HCT116 (cell line): ENCODE results near the gene ADGRE1. TPM values are rescaled to one million over a fixed set of nuclear protein-coding genes. Genes with fewer than 3 reads are reported as not detected.

ENCODE experiments used
- ATAC-seq: fragments of 200-7000 bp; cut with Tn5 transposase; 2 replicates; pipeline ENCODE4 v1.9.1; 2020; ENCODE audit warnings: mild to moderate bottlenecking, moderate library complexity
- BruUV-seq: library from RNA; stranded (reverse); fragments of 400-500 nt; replicated peaks from 2 replicates; lab custom pipeline; 2021; lab: Mats Ljungman, UMichigan
- CTCF ChIA-PET: fragments of 300-600 bp; sonication (Branson Sonifier 250); formaldehyde crosslinking; loops from one replicate; lab custom pipeline; 2021; ENCODE audit warnings: antibody characterized with exemption; lab: Charles Lee
- POLR2A ChIA-PET: fragments of 300-600, 350-600 bp; sonication (Branson Sonifier 250); formaldehyde crosslinking; loops from one replicate; lab custom pipeline; 2021; ENCODE audit warnings: antibody characterized with exemption; lab: Charles Lee
- RAD21 ChIA-PET, 2 experiments: fragments of 300-600 bp; sonication (Branson Sonifier 250); formaldehyde crosslinking; loops; one replicate each; lab custom pipeline; 2023; ENCODE audit warnings: low total read pairs in 2 of 2; ENCODE audit not compliant: uncharacterized antibody in 2 of 2, unreplicated experiment in 2 of 2, low non-redundant PET in 1 of 2; lab: Charles Lee
- DNase-seq: peaks from one replicate; pipeline ENCODE4 v3.0.0-alpha.2; 2010; ENCODE audit warnings: low read depth, low spot score
- H2AFZ ChIP-seq: fragments of 200-600 bp; shearing (Covaris generic), sonication (generic); 2 replicates; pipeline ENCODE4 v1.6.1; 2017; ENCODE audit warnings: low read depth, mixed run types, mixed read lengths, antibody characterized with exemption, low read length; ENCODE audit not compliant: poor library complexity, severe bottlenecking
- H3K27ac ChIP-seq: 2 replicates; pipeline ENCODE4 v1.5.1; 2012; ENCODE audit warnings: low read depth, low read length
- H3K27me3 ChIP-seq: fragments of 200-600 bp; sonication (generic); 2 replicates; pipeline ENCODE4 v1.6.1; 2016; ENCODE audit warnings: mixed run types, low read length, mixed read lengths; ENCODE audit not compliant: insufficient read depth
- H3K36me3 ChIP-seq, 2 experiments: fragments of 200-500 bp in 1 of 2; fragments of 200-600 bp in 1 of 2; sonication (Bioruptor generic) in 1 of 2; sonication (generic) in 1 of 2; 2 replicates each; pipeline versions ENCODE4 v1.5.1 to v1.6.1; 2014 to 2016; ENCODE audit warnings: low read length in 2 of 2, inconsistent platforms in 1 of 2, mixed read lengths in 1 of 2, mixed run types in 1 of 2; ENCODE audit not compliant: insufficient read depth in 2 of 2, control insufficient read depth in 1 of 2
- H3K4me1 ChIP-seq, 2 experiments: fragments of 200-600 bp in 1 of 2; sonication (generic) in 1 of 2; 2 replicates each; pipeline versions ENCODE4 v1.5.1 to v1.6.1; 2012 to 2017; ENCODE audit warnings: low read length in 2 of 2, inconsistent platforms in 1 of 2, mild to moderate bottlenecking in 1 of 2, mixed read lengths in 1 of 2, mixed run types in 1 of 2, moderate library complexity in 1 of 2; ENCODE audit not compliant: insufficient read depth in 2 of 2, control insufficient read depth in 1 of 2
- H3K4me2 ChIP-seq: fragments of 200-600 bp; sonication (generic); 2 replicates; pipeline ENCODE4 v1.6.1; 2017; ENCODE audit warnings: mixed run types, low read length, mixed read lengths
- H3K4me3 ChIP-seq, 2 experiments: fragments of 200-600 bp in 1 of 2; sonication (generic) in 1 of 2; replicated peaks in 1 of 2; 2 replicates each; pipeline ENCODE4 v1.5.1; 2011 to 2016; ENCODE audit warnings: low read length in 2 of 2, control low read depth in 1 of 2, low read depth in 1 of 2, mild to moderate bottlenecking in 1 of 2, mixed read lengths in 1 of 2, mixed run types in 1 of 2
- H3K79me2 ChIP-seq: fragments of 200-600 bp; sonication (generic); 2 replicates; pipeline ENCODE4 v1.6.1; 2017; ENCODE audit warnings: mild to moderate bottlenecking, mixed run types, low read length, moderate library complexity, mixed read lengths; ENCODE audit not compliant: insufficient read depth
- H3K9ac ChIP-seq: fragments of 200-600 bp; sonication (generic); 2 replicates; pipeline ENCODE4 v1.6.1; 2016; ENCODE audit warnings: low read length, mixed read lengths
- H3K9me2 ChIP-seq: fragments of 200-600 bp; sonication (generic), shearing (Covaris generic); 2 replicates; pipeline ENCODE4 v1.6.1; 2017; ENCODE audit warnings: mixed run types, mild to moderate bottlenecking, moderate library complexity; ENCODE audit not compliant: insufficient read depth
- H3K9me3 ChIP-seq, 2 experiments: fragments of 200-500 bp in 1 of 2; fragments of 200-600 bp in 1 of 2; sonication (Bioruptor generic) in 1 of 2; sonication (generic) in 1 of 2; 2 replicates each; pipeline ENCODE4 v1.6.1; 2014 to 2017; ENCODE audit warnings: low read length in 2 of 2, mixed read lengths in 2 of 2, inconsistent platforms in 1 of 2, low read depth in 1 of 2, mild to moderate bottlenecking in 1 of 2, mixed run types in 1 of 2, moderate library complexity in 1 of 2; ENCODE audit not compliant: control insufficient read depth in 1 of 2, insufficient read depth in 1 of 2
- H4K20me1 ChIP-seq: fragments of 200-600 bp; sonication (generic), shearing (Covaris generic); 2 replicates; pipeline ENCODE4 v1.6.1; 2017; ENCODE audit warnings: mixed run types, mild to moderate bottlenecking, moderate library complexity; ENCODE audit not compliant: insufficient read depth
- ELF1 ChIP-seq: IDR thresholded peaks from 2 replicates; pipeline ENCODE4 v1.6.1; 2012; ENCODE audit warnings: low read depth, borderline replicate concordance
- RAD21 ChIP-seq: IDR thresholded peaks from 2 replicates; pipeline ENCODE4 v1.6.1; 2012; ENCODE audit warnings: low read depth, mild to moderate bottlenecking
- intact Hi-C: fragments of 100-400 bp; cut with micrococcal nuclease; formaldehyde crosslinking; loops from 2 replicates; pipeline ENCODE4 v1.10.0; 2022
- total RNA-seq: library from RNA; stranded (reverse); gene quantifications from one replicate; pipeline ENCODE4 v1.2.1, GENCODE V29; 2021; ENCODE audit not compliant: unreplicated experiment
- TF ChIP-seq, protein P1 (sequence below), 3 experiments: fragments of 200-600 bp in 1 of 3; sonication (generic) in 1 of 3; IDR thresholded peaks in 2 of 3; conservative IDR thresholded peaks in 1 of 3; 2 replicates each; pipeline ENCODE4 v1.5.1; 2012 to 2017; ENCODE audit warnings: low read depth in 2 of 3, low read length in 2 of 3, antibody characterized with exemption in 1 of 3, borderline replicate concordance in 1 of 3, control low read depth in 1 of 3, mild to moderate bottlenecking in 1 of 3, mixed read lengths in 1 of 3, mixed run types in 1 of 3, moderate library complexity in 1 of 3; ENCODE audit not compliant: insufficient read depth in 1 of 3

ADGRE1 gene
- total RNA-seq, 1 experiment from 2014 or later = not detected

DNA sequence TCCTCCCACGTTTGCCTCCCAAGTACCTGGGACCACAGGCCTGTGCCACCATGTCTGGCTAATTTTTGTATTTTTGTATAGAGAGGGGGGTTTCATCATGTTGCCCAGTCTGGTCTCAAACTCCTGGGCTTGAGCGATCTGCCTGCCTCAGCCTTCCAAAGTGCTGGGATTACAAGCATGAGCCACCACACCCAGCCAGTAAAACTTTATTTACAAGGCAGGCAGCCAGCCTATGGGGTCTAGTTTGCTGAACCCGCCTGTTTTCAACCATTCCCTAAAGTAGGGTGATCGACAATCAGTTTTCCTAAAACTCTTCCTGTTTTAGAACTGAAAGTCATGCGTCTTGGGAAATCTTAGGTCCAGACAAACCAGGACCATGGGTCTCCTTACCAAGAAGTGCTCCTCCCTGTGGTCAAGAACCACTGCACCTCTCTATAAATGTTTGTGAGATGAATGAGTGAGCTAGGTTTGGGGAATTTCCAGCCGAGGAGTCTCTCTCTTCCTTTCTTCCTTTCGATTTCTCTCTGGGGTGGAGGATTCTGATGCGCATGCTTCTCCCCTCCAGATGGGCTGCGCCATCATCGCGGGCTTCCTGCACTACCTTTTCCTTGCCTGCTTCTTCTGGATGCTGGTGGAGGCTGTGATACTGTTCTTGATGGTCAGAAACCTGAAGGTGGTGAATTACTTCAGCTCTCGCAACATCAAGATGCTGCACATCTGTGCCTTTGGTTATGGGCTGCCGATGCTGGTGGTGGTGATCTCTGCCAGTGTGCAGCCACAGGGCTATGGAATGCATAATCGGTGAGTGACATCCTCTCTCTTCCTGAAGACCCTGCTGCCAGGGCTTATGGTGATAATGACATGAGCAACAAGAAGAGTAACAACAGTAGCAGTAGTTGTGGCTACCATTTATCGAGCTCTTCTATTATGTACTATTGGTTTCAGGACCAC, 38.7 kb downstream of the ADGRE1 start:
- BruUV-seq = no TSS peak
- ATAC-seq = peak; percentile 63; the same call in 1 of the 2 replicates

More for the DNA sequence above, 38.7 kb downstream of the ADGRE1 start:
- TF ChIP-seq, protein P1, sequence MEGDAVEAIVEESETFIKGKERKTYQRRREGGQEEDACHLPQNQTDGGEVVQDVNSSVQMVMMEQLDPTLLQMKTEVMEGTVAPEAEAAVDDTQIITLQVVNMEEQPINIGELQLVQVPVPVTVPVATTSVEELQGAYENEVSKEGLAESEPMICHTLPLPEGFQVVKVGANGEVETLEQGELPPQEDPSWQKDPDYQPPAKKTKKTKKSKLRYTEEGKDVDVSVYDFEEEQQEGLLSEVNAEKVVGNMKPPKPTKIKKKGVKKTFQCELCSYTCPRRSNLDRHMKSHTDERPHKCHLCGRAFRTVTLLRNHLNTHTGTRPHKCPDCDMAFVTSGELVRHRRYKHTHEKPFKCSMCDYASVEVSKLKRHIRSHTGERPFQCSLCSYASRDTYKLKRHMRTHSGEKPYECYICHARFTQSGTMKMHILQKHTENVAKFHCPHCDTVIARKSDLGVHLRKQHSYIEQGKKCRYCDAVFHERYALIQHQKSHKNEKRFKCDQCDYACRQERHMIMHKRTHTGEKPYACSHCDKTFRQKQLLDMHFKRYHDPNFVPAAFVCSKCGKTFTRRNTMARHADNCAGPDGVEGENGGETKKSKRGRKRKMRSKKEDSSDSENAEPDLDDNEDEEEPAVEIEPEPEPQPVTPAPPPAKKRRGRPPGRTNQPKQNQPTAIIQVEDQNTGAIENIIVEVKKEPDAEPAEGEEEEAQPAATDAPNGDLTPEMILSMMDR (IDR thresholded peaks at IDR 0.05 in 2 of 3, conservative IDR thresholded peaks at IDR 0.05 in 1 of 3; ENCODE audit: borderline replicate concordance in 1 of 3, insufficient read depth in 1 of 3, low read depth in 2 of 3, low read length in 2 of 3) = peak in 2 of 3 experiments; percentile 46 to 62; a peak in 4 of 6 replicates
- TF ChIP-seq ELF1 = no peak
- TF ChIP-seq RAD21 = peak; percentile 23; the same call in 1 of the 2 replicates
- CTCF ChIA-PET = interaction anchor here (0.8 kb wide), 2 partner anchors 17 to 173 kb away, joined by 3 read pairs; no protein-coding TSS in a partner anchor
- Histone ChIP-seq H3K27me3 (no peaks in the 10 kb centered on the region), H2AFZ (peak overlapping the region; percentile 32), H3K9me2 (no peaks in the 10 kb centered on the region), H3K9me3 (peaks cover 0 to 4% of the 10 kb centered on the region in 2 experiments; a peak in 1 of 4 replicates), H3K79me2 (no peaks in the 10 kb centered on the region), H3K4me1 (no peaks in the 10 kb centered on the region), H3K4me3 (no peak overlapping the region), H4K20me1 (no peaks in the 10 kb centered on the region), H3K27ac (no peak overlapping the region), H3K4me2 (no peak overlapping the region), H3K9ac (no peak overlapping the region), H3K36me3 (no peaks in the 10 kb centered on the region)
- POLR2A ChIA-PET = no interaction called here
- intact Hi-C loops = no loop called here
- DNase-seq = no peak
- RAD21 ChIA-PET = no interaction called here
